Jurkat, Clone E6-1 (cell line): ENCODE measurements around the gene MAPT.
A peak's percentile ranks its signal among the peaks of the same experiment; 100 is the strongest.
"Not testable (repeated sequence)": the region's sequence is repeated elsewhere in the genome, so short reads cannot be mapped to it uniquely, and the experiment has no call there.

Experiments
- DNase-seq: peaks from one replicate; pipeline ENCODE4 v3.0.0-alpha.2; 2011; ENCODE audit warnings: low read depth, low spot score
- H3K4me3 ChIP-seq: 2 replicates; pipeline ENCODE4 v1.5.1; 2011; ENCODE audit warnings: mild to moderate bottlenecking, low read length, control low read depth, moderate library complexity

MAPT gene

DNA sequence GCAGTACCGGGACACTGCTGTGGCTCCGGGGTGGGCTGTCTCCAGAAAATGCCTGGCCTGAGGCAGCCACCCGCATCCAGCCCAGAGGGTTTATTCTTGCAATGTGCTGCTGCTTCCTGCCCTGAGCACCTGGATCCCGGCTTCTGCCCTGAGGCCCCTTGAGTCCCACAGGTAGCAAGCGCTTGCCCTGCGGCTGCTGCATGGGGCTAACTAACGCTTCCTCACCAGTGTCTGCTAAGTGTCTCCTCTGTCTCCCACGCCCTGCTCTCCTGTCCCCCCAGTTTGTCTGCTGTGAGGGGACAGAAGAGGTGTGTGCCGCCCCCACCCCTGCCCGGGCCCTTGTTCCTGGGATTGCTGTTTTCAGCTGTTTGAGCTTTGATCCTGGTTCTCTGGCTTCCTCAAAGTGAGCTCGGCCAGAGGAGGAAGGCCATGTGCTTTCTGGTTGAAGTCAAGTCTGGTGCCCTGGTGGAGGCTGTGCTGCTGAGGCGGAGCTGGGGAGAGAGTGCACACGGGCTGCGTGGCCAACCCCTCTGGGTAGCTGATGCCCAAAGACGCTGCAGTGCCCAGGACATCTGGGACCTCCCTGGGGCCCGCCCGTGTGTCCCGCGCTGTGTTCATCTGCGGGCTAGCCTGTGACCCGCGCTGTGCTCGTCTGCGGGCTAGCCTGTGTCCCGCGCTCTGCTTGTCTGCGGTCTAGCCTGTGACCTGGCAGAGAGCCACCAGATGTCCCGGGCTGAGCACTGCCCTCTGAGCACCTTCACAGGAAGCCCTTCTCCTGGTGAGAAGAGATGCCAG lies 117.6 kb downstream of the MAPT start:
- no peak for DNase-seq

GRCh38 chr17:46012506-46013079 lies 118.2 kb downstream of the MAPT start:
- no peak overlapping the region for H3K4me3 ChIP-seq
- DNase-seq, result no peak

More for the DNA sequence above, 117.6 kb downstream of the MAPT start:
- H3K4me3 ChIP-seq, result no peak overlapping the region

DNA sequence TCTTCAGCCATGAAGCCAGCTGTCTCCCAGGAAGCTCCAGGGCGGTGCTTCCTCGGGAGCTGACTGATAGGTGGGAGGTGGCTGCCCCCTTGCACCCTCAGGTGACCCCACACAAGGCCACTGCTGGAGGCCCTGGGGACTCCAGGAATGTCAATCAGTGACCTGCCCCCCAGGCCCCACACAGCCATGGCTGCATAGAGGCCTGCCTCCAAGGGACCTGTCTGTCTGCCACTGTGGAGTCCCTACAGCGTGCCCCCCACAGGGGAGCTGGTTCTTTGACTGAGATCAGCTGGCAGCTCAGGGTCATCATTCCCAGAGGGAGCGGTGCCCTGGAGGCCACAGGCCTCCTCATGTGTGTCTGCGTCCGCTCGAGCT lies 118.8 kb downstream of the MAPT start:
- no peak overlapping the region for H3K4me3 ChIP-seq
- no peak for DNase-seq

DNA sequence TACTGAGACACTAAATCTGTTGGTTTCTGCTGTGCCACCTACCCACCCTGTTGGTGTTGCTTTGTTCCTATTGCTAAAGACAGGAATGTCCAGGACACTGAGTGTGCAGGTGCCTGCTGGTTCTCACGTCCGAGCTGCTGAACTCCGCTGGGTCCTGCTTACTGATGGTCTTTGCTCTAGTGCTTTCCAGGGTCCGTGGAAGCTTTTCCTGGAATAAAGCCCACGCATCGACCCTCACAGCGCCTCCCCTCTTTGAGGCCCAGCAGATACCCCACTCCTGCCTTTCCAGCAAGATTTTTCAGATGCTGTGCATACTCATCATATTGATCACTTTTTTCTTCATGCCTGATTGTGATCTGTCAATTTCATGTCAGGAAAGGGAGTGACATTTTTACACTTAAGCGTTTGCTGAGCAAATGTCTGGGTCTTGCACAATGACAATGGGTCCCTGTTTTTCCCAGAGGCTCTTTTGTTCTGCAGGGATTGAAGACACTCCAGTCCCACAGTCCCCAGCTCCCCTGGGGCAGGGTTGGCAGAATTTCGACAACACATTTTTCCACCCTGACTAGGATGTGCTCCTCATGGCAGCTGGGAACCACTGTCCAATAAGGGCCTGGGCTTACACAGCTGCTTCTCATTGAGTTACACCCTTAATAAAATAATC lies 119.3 kb downstream of the MAPT start:
- no peak for DNase-seq
- H3K4me3 ChIP-seq, result no peak overlapping the region

DNA sequence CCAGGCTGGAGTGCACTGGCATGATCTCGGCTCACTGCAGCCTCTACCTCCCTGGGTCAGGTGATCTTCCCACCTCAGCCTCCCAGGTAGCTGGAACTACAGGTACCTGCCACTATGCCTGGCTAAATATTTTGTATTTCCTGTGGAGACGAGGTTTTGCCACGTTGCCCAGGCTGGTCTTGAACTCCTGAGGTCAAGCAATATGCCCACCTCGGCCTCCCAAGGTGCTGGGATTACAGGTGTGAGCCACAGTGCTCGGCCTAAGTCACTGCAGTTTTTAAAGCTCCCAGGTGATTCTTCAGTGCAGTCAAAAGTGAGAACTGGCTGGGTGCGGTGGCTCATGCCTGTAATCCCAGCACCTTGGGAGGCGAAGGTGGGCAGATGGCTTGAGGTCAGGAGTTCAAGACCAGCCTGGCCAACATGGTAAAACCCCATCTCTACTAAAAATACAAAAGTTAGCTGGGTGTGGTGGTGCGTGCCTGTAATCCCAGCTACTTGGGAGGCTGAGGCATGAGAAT lies 125.1 kb downstream of the MAPT start:
- not testable (repeated sequence) for H3K4me3 ChIP-seq, DNase-seq

DNA sequence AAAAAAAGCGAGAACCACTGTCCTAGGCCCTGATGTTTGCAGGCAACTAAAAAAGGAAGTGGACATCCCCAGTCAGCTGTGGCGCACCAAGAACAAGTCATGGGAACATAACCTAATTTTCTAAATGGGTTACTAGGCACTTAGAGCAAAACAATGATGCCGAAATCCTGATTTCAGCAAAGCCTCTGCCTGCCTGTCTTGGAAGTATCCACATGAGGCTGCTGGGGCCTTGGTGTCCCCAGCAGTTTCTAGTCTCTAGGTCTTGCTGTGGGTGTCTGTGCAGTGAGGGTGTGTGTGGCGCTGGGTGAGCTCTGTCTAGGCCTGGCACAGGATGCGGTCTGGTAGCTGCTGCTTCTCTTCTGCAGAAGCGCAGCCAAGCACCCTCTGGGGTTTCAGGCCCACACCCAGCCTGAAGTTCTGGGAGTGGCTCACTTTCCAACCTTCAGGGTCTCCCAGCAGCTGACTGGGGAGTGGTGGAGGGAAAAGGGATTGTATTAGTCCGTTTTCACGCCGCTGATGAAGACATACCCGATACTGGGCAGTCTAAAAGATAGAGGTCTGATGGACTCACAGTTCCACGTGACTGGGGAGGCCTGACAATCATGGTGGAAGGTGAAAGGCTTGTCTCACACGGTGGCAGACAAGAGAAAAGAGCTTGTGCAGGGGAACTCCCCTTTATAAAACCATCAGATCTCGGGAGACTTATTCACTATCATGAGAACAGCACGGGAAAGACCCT lies 125.8 kb downstream of the MAPT start:
- H3K4me3 ChIP-seq, result no peak overlapping the region
- DNase-seq, result peak; percentile 60

GRCh38 chr17:46020998-46021397 lies 126.6 kb downstream of the MAPT start:
- H3K4me3 ChIP-seq, result no peak overlapping the region
- DNase-seq, result no peak

- not testable (repeated sequence) for H3K4me3 ChIP-seq, DNase-seq
These were observed 129.0 kb downstream of the MAPT start for GRCh38 chr17:46023366-46023765.

GRCh38 chr17:46023783-46024388 lies 129.5 kb downstream of the MAPT start:
- no peak overlapping the region for H3K4me3 ChIP-seq
- no peak for DNase-seq

DNA sequence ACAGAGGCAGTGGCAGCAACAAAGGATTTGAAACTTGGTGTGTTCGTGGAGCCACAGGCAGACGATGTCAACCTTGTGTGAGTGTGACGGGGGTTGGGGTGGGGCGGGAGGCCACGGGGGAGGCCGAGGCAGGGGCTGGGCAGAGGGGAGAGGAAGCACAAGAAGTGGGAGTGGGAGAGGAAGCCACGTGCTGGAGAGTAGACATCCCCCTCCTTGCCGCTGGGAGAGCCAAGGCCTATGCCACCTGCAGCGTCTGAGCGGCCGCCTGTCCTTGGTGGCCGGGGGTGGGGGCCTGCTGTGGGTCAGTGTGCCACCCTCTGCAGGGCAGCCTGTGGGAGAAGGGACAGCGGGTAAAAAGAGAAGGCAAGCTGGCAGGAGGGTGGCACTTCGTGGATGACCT lies 130.2 kb downstream of the MAPT start:
- no peak for DNase-seq
- H3K4me3 ChIP-seq, result no peak overlapping the region

- no peak for DNase-seq
These were observed 130.7 kb downstream of the MAPT start for GRCh38 chr17:46025060-46025459.

GRCh38 chr17:46025510-46026165 lies 131.3 kb downstream of the MAPT start:
- DNase-seq, result no peak
- H3K4me3 ChIP-seq, result no peak overlapping the region

More at GRCh38 chr17:46025060-46025459, 130.7 kb downstream of the MAPT start:
- no peak overlapping the region for H3K4me3 ChIP-seq

DNA sequence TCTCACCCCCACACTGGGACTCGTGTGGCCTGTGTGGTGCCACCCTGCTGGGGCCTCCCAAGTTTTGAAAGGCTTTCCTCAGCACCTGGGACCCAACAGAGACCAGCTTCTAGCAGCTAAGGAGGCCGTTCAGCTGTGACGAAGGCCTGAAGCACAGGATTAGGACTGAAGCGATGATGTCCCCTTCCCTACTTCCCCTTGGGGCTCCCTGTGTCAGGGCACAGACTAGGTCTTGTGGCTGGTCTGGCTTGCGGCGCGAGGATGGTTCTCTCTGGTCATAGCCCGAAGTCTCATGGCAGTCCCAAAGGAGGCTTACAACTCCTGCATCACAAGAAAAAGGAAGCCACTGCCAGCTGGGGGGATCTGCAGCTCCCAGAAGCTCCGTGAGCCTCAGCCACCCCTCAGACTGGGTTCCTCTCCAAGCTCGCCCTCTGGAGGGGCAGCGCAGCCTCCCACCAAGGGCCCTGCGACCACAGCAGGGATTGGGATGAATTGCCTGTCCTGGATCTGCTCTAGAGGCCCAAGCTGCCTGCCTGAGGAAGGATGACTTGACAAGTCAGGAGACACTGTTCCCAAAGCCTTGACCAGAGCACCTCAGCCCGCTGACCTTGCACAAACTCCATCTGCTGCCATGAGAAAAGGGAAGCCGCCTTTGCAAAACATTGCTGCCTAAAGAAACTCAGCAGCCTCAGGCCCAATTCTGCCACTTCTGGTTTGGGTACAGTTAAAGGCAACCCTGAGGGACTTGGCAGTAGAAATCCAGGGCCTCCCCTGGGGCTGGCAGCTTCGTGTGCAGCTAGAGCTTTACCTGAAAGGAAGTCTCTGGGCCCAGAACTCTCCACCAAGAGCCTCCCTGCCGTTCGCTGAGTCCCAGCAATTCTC lies 132.1 kb downstream of the MAPT start:
- no peak for DNase-seq
- no peak overlapping the region for H3K4me3 ChIP-seq

DNA sequence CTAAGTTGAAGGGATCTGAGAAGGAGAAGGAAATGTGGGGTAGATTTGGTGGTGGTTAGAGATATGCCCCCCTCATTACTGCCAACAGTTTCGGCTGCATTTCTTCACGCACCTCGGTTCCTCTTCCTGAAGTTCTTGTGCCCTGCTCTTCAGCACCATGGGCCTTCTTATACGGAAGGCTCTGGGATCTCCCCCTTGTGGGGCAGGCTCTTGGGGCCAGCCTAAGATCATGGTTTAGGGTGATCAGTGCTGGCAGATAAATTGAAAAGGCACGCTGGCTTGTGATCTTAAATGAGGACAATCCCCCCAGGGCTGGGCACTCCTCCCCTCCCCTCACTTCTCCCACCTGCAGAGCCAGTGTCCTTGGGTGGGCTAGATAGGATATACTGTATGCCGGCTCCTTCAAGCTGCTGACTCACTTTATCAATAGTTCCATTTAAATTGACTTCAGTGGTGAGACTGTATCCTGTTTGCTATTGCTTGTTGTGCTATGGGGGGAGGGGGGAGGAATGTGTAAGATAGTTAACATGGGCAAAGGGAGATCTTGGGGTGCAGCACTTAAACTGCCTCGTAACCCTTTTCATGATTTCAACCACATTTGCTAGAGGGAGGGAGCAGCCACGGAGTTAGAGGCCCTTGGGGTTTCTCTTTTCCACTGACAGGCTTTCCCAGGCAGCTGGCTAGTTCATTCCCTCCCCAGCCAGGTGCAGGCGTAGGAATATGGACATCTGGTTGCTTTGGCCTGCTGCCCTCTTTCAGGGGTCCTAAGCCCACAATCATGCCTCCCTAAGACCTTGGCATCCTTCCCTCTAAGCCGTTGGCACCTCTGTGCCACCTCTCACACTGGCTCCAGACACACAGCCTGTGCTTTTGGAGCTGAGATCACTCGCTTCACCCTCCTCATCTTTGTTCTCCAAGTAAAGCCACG lies 133.0 kb downstream of the MAPT start:
- H3K4me3 ChIP-seq, result no peak overlapping the region
- DNase-seq, result no peak

DNA sequence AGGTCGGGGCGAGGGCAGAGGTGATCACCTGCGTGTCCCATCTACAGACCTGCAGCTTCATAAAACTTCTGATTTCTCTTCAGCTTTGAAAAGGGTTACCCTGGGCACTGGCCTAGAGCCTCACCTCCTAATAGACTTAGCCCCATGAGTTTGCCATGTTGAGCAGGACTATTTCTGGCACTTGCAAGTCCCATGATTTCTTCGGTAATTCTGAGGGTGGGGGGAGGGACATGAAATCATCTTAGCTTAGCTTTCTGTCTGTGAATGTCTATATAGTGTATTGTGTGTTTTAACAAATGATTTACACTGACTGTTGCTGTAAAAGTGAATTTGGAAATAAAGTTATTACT lies 133.6 kb downstream of the MAPT start:
- no peak for DNase-seq
- H3K4me3 ChIP-seq, result no peak overlapping the region

- DNase-seq, result no peak
- no peak overlapping the region for H3K4me3 ChIP-seq
These were observed 134.0 kb downstream of the MAPT start for GRCh38 chr17:46028374-46028773.
